Measurements from ENCODE around the gene KLF16. TPM values are rescaled to one million over a fixed set of nuclear protein-coding genes. Genes with fewer than 3 reads are reported as not detected.

KLF16 gene
- total and polyA plus RNA-seq, 9 of the 15 experiments (the other 6 are each of a cell fraction or from before 2014, with no cell fraction given) = 0.04 to 60.4 (median 6.8) TPM

GRCh38 chr19:1905110-1905862, 41.9 kb upstream of the KLF16 start, which contains the start of the genes ADAT3 and SCAMP4 (continued):
- 0 out of 2 replicates have a peak, but pooled peaks have one; percentile 20 for TF ChIP-seq ZNF584 (CRISPR knock-in tag; IDR thresholded peaks at IDR 0.05; ENCODE audit: low read depth)
- no peak for TF ChIP-seq RBM34 (IDR thresholded peaks at IDR 0.05; ENCODE audit: borderline replicate concordance, insufficient read depth, low read length)
- peak; percentile 87 for TF ChIP-seq ZBTB40 (IDR thresholded peaks at IDR 0.05)
- no peak for TF ChIP-seq ZBTB40 (CRISPR knock-in tag; IDR thresholded peaks at IDR 0.05)
- TF ChIP-seq ID3 (CRISPR knock-in tag; IDR thresholded peaks at IDR 0.05) = no peak
- peak; percentile 77 for TF ChIP-seq ID3 (tag; IDR thresholded peaks at IDR 0.05)
- TF ChIP-seq ZBTB12 (CRISPR knock-in tag; IDR thresholded peaks at IDR 0.05) = 0 out of 2 replicates have a peak, but pooled peaks have one; percentile 35
- TF ChIP-seq ZKSCAN1 (IDR thresholded peaks at IDR 0.05; ENCODE audit: low read depth, low read length) = 0 out of 2 replicates have a peak, but pooled peaks have one; percentile 41
- peak; percentile 99 for TF ChIP-seq VEZF1 (CRISPR knock-in tag; IDR thresholded peaks at IDR 0.05)
- no peak for TF ChIP-seq FUS (optimal IDR thresholded peaks at IDR 0.05; ENCODE audit: low read depth, low read length)
- no peak for TF ChIP-seq ARID2 (IDR thresholded peaks at IDR 0.05)
- TF ChIP-seq TEAD2 (tag; IDR thresholded peaks at IDR 0.05) = peak; percentile 34; the same call in 1 of the 2 replicates
- no peak for TF ChIP-seq E2F5 (CRISPR knock-in tag; IDR thresholded peaks at IDR 0.05)
- TF ChIP-seq PHF20 (IDR thresholded peaks at IDR 0.05; ENCODE audit: partially characterized antibody) = peak; percentile 37
